SH-SY5Y (cell line): ENCODE data around the gene DBP.

Experiments used
- GATA2 ChIP-seq: IDR thresholded peaks from 2 replicates; pipeline ENCODE4 v1.6.1; 2011; ENCODE audit warnings: mild to moderate bottlenecking, low read depth, low read length
- GATA3 ChIP-seq: IDR thresholded peaks from 2 replicates; pipeline ENCODE4 v1.6.1; 2011; ENCODE audit warnings: low read depth, mild to moderate bottlenecking, low read length, moderate library complexity

DBP gene, protein sequence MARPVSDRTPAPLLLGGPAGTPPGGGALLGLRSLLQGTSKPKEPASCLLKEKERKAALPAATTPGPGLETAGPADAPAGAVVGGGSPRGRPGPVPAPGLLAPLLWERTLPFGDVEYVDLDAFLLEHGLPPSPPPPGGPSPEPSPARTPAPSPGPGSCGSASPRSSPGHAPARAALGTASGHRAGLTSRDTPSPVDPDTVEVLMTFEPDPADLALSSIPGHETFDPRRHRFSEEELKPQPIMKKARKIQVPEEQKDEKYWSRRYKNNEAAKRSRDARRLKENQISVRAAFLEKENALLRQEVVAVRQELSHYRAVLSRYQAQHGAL

DNA sequence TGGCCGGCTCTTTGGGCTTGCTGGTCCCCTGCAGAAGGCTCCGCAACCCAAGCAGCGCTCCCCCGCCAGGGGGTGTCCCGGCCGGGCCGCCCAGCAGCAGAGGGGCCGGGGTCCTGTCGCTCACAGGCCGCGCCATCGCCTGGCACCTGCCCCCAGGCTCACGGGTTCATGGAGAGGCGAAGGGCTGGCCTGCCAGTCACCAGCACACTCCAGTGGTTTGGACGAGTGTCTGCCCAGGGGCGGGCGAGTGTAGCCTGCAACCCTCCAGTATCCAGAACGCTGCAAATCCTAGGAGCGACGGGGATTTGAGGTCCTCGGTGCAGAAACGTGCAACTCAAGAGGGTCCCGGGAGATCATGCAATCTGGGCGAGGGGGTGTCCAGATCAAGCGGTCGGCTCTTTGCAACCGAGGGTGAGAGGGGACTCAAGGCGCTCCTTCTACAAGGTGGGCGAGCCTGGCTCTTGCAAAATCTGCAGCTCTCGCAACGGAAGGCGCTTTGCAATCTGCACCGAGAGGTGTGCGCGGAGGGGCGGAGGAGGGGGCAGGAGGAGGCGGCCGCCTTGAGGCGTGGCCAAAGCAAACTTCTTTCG, at the start of gene DBP:
Gene DBP (minus strand): TSS at position 521 of the 590 bp plus-strand sequence. CDS start 385 bp downstream, at position 136.
- TF ChIP-seq GATA3, result no peak
- TF ChIP-seq GATA2, result no peak

DNA sequence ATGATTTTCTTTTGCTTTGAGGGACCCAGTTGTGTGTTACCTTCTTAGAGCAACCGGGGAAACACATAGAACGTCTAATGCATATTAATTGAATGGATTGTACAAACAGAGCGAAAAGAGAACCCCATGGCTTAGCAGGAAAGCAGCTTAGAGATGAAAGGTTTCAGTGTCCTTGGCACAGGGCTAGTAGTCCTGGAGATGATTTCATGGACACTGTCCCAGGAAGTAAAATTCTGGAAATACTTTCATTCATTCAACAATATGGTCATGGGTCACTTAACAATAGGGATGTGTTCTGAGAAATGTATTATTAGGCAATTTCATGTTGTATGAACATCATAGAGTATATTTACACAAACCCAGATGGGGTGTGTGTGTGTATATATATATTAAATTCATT, 48.9 kb upstream of the DBP start:
- no peak for TF ChIP-seq GATA2
- no peak for TF ChIP-seq GATA3

DNA sequence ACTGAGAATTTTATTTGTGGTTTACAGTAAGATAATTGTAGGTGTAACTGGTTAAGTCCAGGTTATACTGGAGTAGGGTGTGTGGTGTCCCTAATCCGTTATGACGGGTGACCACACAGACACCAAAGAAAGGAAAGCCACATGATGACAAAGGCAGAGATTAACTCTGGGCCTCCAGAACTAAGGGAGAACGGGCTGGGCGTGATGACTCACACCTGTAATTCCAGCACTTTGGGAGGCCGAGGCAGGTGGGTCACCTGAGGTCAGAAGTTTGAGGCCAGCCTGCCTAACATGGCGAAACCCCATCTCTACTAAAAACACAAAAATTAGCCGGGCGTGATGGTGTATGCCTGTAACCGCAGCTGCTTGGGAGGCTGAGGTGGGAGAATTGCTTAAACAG, 48.4 kb upstream of the DBP start:
- no peak for TF ChIP-seq GATA3
- no peak for TF ChIP-seq GATA2

DNA sequence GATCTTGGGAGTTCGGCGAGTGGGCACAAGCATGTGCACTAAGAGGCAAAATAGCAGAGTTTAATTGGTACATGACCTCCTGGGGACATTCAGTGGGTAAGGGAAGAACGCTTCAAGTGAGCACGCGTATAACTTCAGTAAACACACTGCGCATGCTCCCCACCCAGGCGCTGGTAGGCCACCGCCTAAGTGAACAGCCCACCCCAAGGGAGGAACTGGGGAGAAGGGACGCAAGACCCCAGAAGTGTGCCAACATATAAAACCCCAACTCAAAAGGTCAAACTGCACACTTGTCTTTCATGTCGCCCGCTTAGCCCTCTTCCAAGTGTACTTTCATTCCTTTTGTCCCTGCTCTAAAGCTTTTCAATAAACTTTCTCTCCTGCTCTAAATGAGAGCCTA, 46.2 kb upstream of the DBP start:
- no peak for TF ChIP-seq GATA2
- TF ChIP-seq GATA3, result no peak

DNA sequence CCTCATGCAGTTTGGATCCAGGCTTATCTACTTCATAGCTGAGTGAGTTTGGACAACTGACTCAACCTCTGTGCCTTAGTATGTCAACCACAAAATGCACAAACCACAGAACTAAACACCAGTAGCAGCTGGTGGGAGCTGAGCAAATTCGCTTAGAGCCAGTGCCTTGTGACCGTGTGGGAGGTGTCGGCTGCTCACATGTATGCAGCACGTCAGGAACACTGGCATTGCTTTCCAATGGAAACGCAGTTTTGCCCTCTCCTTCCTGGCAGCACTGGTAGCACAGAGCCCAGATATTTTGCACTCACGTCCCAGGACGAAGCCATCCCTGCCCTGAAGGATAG, 43.9 kb upstream of the DBP start:
- TF ChIP-seq GATA3, result no peak
- TF ChIP-seq GATA2, result no peak

DNA sequence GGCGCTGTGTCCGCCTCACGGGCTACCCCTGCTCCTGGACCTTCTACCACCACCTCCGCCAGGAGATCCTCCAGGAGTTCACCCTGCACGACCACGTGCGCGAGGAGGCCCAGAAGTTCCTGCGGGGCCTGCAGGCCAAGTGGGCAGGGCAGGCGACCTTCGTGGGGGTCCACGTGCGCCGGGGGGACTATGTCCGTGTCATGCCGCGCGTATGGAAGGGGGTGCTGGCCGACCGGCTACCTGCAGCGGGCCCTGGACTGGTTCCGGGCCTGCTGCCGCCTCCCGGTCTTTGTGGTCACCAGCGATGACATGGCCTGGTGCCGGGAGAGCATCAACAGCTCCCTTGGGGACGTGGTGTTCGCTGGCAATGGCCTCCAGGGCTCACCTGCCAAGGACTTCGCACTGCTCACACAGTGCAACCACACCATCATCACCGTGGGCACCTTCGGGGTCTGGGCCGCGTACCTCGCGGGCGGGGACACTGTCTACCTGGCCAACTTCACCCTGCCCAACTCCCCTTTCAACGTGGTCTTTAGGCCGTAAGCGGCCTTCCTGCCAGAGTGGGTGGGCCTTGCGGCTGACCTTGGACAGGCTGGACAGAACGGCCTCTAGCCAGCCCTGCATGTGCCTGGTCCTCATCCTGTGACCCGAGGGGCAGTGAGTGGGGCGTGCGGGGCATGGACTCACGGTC, 43.4 kb upstream of the DBP start:
- no peak for TF ChIP-seq GATA2

DNA sequence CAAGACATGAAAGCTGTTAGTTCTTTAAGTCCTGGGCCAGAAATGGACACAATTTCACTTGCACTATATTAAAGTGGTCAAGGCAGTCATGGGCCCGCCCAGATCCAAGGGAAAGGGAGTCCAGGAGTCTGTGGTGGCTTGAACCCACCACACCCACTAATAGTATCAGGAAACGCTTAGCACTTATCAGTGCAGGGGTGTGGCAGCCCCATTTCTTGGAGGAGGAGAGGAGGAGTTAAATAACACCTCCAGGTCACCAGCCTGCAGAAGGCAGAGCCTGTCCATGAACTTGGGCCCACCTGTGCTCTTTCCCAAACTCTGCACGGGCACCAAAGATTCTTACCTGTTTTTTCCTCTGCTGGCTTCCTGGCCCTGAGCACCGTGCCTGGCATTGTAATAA, 41.0 kb upstream of the DBP start:
- TF ChIP-seq GATA2 (no peak), GATA3 (no peak)

DNA sequence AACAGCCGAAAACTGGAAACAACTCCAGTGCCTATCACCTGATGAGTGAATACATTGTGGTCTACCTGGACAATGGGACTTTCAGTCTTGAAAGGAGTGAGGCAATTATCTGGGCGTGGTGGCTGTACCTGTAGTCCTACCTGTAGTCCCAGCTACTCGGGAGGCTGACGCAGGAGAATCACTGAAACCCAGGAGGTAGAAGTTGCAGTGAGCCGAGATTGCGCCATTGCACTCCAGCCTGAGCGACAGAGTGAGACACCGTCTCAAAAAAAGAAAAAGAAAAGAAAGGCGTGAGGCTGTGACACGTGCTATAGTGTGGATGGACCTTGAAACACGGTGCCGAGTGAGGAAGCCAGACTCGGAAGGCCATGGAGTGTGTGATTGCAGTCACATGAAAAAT, 39.7 kb upstream of the DBP start:
- no peak for TF ChIP-seq GATA3
- no peak for TF ChIP-seq GATA2

DNA sequence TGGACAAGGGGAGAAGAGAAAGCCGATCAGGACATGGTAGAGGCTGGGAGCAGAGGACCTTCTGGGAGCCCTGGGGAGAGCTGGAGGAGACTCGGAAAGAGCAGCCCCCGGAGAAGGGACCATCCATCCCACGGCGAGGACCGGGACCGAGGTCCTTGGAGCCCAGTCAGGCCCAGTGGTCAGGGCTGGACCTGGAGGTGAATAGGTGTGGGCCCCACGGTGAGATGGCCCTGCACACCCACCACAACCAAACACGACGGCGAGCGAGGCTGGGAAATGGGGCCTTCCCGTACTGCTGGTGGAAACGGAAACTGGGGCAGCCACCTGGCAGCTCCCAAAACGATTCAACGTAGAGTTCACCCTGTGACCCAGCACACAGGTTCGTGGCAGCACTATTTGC, 39.3 kb upstream of the DBP start:
- TF ChIP-seq GATA2, result no peak
- TF ChIP-seq GATA3, result no peak

DNA sequence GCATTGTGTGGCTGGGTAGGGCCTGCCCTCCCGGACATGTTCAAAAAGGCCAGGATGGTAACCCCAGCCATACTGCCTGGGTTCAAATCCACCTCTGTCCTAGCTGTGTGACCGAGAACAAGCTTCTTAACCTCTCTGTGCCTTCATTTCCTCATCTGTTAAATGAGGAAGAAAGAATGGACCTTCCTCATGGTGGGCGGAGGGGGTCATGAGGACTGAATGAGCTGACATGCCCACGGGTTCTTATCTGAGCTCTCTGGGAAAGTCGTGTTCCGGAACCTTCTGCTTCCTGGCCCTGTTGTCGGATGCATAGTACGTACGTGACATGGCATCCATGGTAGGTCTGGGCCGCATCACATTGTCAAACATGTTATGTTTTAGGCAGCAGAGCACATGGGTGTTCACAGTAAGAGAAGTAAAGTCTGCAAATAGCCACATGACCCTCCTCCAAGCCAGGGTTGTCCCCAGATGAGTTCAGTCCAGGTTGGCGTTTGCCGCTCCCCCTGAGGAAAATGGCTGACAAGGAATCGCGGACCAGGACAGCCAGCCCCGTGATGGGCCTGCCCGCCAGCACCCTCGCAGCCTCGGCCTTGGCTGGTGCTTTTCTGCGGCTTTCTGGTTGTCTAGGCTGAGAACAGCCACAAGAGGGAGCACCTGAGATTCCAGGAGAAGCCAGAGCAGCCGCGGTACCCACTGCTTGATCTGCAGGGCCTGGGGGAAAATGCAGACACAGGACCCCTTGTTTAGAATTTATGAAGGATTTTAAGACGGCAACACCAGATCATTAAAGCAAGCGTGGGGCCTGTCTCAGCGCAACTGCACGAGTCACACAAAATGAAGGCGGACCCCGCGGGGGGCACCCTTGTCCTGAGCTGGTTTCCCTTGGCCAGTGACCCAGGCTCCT, 38.0 kb upstream of the DBP start:
- TF ChIP-seq GATA3 (no peak), GATA2 (no peak)

DNA sequence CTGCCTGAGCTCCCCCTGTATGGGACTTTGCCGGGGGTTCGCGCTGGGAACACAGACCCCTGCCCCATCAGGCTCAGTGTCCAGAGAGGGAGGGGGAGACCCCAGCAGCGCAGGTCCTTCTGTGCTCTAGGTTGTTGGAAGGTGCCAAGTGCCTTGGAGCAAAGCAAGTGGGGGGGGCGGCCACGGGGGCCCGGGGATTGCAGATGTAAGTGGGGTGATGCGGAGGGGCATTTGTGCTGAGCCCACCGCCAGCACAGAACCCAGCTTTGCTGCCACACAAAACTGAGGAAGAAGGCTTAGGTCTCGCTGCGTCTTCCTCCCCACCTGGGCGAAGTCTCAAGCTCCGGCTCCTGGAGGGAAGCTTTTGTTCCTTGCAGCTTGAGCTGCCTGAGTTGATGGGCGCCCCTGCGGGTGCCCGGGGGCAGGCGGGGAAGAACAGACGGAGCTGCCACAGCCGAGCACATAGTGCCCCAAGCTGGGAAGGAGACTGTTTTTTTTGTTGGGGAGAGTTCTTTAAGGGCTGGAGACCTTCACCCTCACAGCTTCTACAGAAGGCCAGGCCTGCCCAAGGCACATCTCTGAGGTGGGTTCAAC, 37.1 kb upstream of the DBP start:
- TF ChIP-seq GATA3 (no peak), GATA2 (no peak)

DNA sequence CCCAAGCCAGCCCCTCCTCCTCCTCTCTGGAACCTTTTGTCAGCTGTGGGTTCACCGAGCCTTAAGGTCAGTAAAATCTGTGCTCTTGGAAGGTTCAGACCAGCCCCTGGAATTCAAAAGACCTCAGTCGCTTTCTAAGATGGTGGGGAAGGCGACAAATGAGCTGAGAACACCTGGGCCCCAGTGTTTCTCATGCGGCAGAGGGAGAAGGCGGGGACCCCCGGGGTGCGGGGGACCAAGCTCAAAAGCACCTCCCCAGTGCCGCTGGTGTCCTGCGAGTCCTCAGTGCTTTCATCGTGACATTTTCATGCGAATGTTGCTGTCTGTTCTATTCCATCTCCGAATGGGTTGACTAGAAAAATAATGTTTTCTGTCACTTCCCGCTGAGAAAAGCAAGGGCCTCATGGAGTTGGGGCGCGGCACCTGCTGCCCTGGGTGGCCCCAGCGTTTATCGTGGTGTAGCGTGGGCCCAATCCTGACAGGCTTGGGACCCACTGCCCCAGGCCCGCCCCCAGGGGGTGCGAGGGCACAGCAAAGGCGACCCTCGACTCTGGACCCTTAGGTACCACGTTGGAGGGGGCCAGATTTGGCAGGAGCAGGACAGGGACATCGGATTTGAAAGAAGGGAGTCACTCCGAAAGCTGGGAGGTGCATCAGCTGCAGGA, 36.4 kb upstream of the DBP start:
- TF ChIP-seq GATA2, result no peak
- no peak for TF ChIP-seq GATA3

DNA sequence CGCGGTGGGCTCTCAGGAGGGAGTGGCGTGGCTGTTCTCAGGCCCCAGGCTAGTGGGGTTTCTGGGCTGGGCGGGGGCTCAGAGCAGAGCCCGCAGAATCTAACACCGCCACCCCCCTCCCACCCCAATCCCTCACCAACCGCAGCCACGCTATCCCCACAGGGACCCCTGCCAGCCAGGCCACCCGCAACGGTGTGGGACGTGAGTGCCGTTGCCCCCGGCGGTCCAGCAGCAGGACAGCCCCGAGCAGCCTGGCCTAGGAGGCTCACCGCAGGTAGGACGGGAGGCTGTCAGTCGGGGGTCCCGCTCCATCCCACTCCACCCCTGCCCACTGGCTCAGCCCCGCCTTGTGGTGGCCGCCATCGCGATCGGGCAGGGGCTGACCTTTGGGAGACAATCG, 35.8 kb upstream of the DBP start, which contains the start of gene NTN5:
Gene NTN5 (minus strand): TSS at position 24 of the 400 bp plus-strand sequence. CDS start 2,031 bp downstream, outside the sequence.
- TF ChIP-seq GATA3, result no peak
- TF ChIP-seq GATA2, result no peak
